Mesenchymal stem cell (in vitro differentiated cells and primary cell): ENCODE results near the gene GET4.

Experiments used
- DNase-seq: peaks from one replicate; pipeline ENCODE4 v3.0.0-alpha.2; 2013
- H2AFZ ChIP-seq: one replicate; pipeline ENCODE4 v1.6.1; 2013; ENCODE audit warnings: low read depth, mild to moderate bottlenecking, control low read depth, inconsistent platforms, low read length, moderate library complexity
- H2AK5ac ChIP-seq: 2 replicates; pipeline ENCODE4 v1.6.1; 2013; ENCODE audit warnings: low read length, moderate library complexity, mild to moderate bottlenecking, inconsistent platforms; ENCODE audit not compliant: severe bottlenecking
- H2BK120ac ChIP-seq: one replicate; pipeline ENCODE4 v1.6.1; 2013; ENCODE audit warnings: low read depth, mild to moderate bottlenecking, inconsistent platforms, low read length, moderate library complexity
- H2BK12ac ChIP-seq, 2 experiments: one replicate each; pipeline ENCODE4 v1.6.1; 2013; ENCODE audit warnings: inconsistent platforms in 2 of 2, low read length in 2 of 2, mild to moderate bottlenecking in 2 of 2, moderate library complexity in 2 of 2, control low read depth in 1 of 2
- H2BK15ac ChIP-seq: one replicate; pipeline ENCODE4 v1.6.1; 2013; ENCODE audit warnings: mild to moderate bottlenecking, low read depth, inconsistent platforms; ENCODE audit not compliant: poor library complexity, severe bottlenecking
- H2BK5ac ChIP-seq: 2 replicates; pipeline ENCODE4 v1.6.1; 2013; ENCODE audit warnings: low read depth, mild to moderate bottlenecking, low read length, control low read depth, inconsistent platforms; ENCODE audit not compliant: poor library complexity, severe bottlenecking
- H3K14ac ChIP-seq, 2 experiments: one replicate each; pipeline ENCODE4 v1.6.1; 2013; ENCODE audit warnings: inconsistent platforms in 2 of 2, low read length in 2 of 2, control low read depth in 1 of 2, mild to moderate bottlenecking in 1 of 2, moderate library complexity in 1 of 2
- H3K18ac ChIP-seq, 2 experiments: one replicate each; pipeline ENCODE4 v1.6.1; 2013; ENCODE audit warnings: inconsistent platforms in 2 of 2, low read length in 2 of 2, control low read depth in 1 of 2, low read depth in 1 of 2, mild to moderate bottlenecking in 1 of 2
- H3K23ac ChIP-seq, 2 experiments: one replicate each; pipeline ENCODE4 v1.6.1; 2013; ENCODE audit warnings: inconsistent platforms in 2 of 2, low read length in 2 of 2, mild to moderate bottlenecking in 2 of 2, moderate library complexity in 2 of 2, control low read depth in 1 of 2
- H3K27ac ChIP-seq: 2 replicates; pipeline ENCODE4 v1.5.1; 2013; ENCODE audit warnings: mild to moderate bottlenecking, moderate library complexity, low read length, control low read depth, inconsistent platforms; ENCODE audit not compliant: poor library complexity, severe bottlenecking
- H3K27me3 ChIP-seq, 2 experiments: 2 replicates each; pipeline versions ENCODE4 v1.6.1 to v1.7.0; 2013; ENCODE audit warnings: low read length in 2 of 2, mild to moderate bottlenecking in 2 of 2, moderate library complexity in 2 of 2, control low read depth in 1 of 2, inconsistent platforms in 1 of 2; ENCODE audit not compliant: control insufficient read depth in 1 of 2, insufficient read depth in 1 of 2
- H3K36me3 ChIP-seq, 2 experiments: 2 replicates each; pipeline versions ENCODE4 v1.6.1 to v1.7.0; 2013; ENCODE audit warnings: low read length in 2 of 2, control low read depth in 1 of 2, inconsistent platforms in 1 of 2, low read depth in 1 of 2, mild to moderate bottlenecking in 1 of 2; ENCODE audit not compliant: insufficient read depth in 2 of 2, control insufficient read depth in 1 of 2
- H3K4ac ChIP-seq, 2 experiments: one replicate each; pipeline ENCODE4 v1.6.1; 2013; ENCODE audit warnings: inconsistent platforms in 2 of 2, low read length in 2 of 2, mild to moderate bottlenecking in 2 of 2, moderate library complexity in 2 of 2, control low read depth in 1 of 2, low read depth in 1 of 2
- H3K4me1 ChIP-seq: 2 replicates; pipeline ENCODE4 v1.6.1; 2013; ENCODE audit warnings: low read depth, low read length, control low read depth; ENCODE audit not compliant: control insufficient read depth, insufficient read depth
- H3K4me2 ChIP-seq: 2 replicates; pipeline ENCODE4 v1.6.1; 2013; ENCODE audit warnings: low read length, mild to moderate bottlenecking, inconsistent platforms; ENCODE audit not compliant: poor library complexity, severe bottlenecking
- H3K4me3 ChIP-seq, 2 experiments: 2 replicates each; pipeline versions ENCODE4 v1.5.1 to v1.7.0; 2013; ENCODE audit warnings: low read length in 2 of 2, mild to moderate bottlenecking in 2 of 2, control low read depth in 1 of 2, low read depth in 1 of 2; ENCODE audit not compliant: insufficient read depth in 1 of 2
- H3K79me1 ChIP-seq: replicated peaks from 2 replicates; pipeline ENCODE4 v1.6.1; 2013; ENCODE audit warnings: mild to moderate bottlenecking, control low read depth, low read length, inconsistent platforms; ENCODE audit not compliant: poor library complexity, severe bottlenecking
- H3K9ac ChIP-seq: 2 replicates; pipeline ENCODE4 v1.7.0; 2013; ENCODE audit warnings: mild to moderate bottlenecking, low read length, moderate library complexity
- H3K9me3 ChIP-seq: 2 replicates; pipeline ENCODE4 v1.7.0; 2013; ENCODE audit warnings: mild to moderate bottlenecking, low read length; ENCODE audit not compliant: control insufficient read depth
- H4K8ac ChIP-seq: one replicate; pipeline ENCODE4 v1.6.1; 2013; ENCODE audit warnings: inconsistent platforms, mild to moderate bottlenecking, low read length, moderate library complexity
- H4K91ac ChIP-seq: one replicate; pipeline ENCODE4 v1.6.1; 2013; ENCODE audit warnings: mild to moderate bottlenecking, low read length, inconsistent platforms
- WGBS: methylation state at CpG from one replicate; pipeline ENCODE4 v1.1.7; 2013; ENCODE audit warnings: mixed read lengths; 5-methylcytosine and 5-hydroxymethylcytosine counted together

GET4 gene

DNA sequence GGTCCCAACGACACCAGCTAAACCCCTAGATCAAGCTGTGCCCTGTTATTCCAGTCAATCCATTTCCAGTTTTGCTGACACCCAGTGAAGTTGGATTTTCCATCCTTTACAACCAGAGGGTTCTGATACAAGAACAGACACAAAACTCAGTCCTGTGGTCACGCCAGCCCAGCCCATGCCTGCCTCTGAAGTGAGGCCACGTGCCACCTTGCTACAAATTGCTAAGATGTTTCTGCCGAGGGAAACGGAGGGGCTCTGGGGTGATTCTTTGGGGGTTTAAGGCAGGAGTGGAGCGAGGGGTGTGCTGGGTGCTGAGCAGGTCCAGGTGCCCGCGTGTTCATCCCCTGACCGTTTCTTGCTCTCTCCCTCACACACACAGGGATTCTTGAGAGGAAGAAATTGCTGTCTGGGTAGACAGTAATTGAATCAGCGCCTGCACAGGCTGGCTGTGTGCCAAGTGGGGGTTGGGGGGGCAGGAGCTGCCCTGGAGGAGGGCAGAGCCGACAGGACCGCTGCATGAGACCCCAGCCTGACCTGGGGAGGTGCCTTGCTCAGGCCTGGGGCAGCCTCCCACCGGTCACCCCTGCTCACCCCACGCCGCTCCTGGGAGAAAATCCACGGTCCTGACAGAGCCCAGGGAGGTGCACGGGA, 40.1 kb downstream of the GET4 start:
- no peak overlapping the region for H3K23ac ChIP-seq
- H2AFZ ChIP-seq, result no peak overlapping the region
- H2BK15ac ChIP-seq, result no peak overlapping the region
- no peak overlapping the region for H2BK12ac ChIP-seq
- H2AK5ac ChIP-seq, result no peak overlapping the region
- no peak overlapping the region for H3K27ac ChIP-seq
- H4K8ac ChIP-seq, result no peak overlapping the region
- H3K36me3 ChIP-seq, result no peaks in the 10 kb centered on the region
- H3K4me2 ChIP-seq, result no peak overlapping the region
- no peak overlapping the region for H4K91ac ChIP-seq
- H3K4me3 ChIP-seq, result no peak overlapping the region
- H3K79me1 ChIP-seq, result no peaks in the 10 kb centered on the region
- H3K4ac ChIP-seq, result no peak overlapping the region
- peak overlapping the region in 1 of 2 experiments; percentile 79 for H3K14ac ChIP-seq
- no peaks in the 10 kb centered on the region for H3K9me3 ChIP-seq
- H3K4me1 ChIP-seq, result peaks cover 33% of the 10 kb centered on the region
- H3K27me3 ChIP-seq, result peaks cover 37 to 41% of the 10 kb centered on the region in 2 experiments
- no peak for DNase-seq
- no peak overlapping the region for H2BK120ac ChIP-seq
- 48% methylated on average over 12 of the region's 17 CpGs for WGBS
- H3K18ac ChIP-seq, result no peak overlapping the region
- H3K9ac ChIP-seq, result no peak overlapping the region
- H2BK5ac ChIP-seq, result no peak overlapping the region

DNA sequence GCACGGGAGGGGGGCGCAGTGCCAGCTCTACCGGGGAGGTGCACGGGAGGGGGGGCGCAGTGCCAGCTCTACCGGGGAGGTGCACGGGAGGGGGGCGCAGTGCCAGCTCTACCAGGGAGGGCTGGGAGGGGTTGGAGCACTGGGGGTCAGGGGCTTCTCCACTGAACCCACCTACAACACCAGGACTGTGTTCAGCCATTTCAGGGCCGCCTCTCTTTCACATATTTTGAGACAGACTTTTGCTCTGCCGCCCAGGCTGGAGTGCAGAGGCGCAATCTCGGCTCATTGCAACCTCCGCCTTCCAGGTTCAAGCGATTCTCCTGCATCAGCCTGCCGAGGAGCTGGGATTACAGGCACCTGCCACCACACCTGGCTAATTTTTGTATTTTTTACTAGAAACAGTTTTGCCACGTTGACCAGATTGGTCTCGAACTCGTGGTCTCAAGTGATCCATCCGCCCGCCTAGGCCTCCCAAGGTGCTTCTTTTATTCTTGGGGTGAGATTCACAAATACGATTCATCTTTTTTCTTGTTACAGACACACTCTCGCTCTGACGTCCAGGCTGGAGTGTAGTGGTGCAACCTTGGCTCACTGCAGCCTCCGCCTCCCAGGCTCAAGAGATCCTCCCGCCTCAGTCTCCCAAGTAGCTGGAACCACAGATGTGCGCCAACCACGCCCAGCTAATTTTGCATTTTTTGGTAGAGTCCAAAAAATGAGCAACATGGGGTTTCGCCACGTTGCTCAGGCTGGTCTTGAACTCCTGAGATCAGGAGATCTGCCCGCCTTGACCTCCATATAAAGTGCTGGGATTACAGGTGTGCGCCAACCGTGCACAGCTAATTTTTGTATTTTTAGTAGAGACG, 41.1 kb downstream of the GET4 start:
- WGBS, result 91% methylated on average over 27 of the region's 33 CpGs
- DNase-seq, result no peak

DNA sequence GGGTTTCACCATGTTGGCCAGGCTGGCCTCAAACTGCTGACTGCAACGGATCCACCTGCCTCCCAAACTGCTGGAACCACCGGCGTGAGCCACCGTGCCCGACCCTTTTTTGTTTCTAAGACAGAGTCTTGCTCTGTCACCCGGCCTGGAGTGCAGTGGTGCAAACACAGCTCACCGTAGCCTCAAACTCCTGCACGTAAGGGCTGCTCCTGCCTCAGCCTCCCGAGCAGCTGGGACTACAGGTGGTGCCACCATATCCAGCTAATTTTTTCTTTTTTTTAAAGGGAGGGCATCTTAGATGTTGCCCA, 41.7 kb downstream of the GET4 start:
- Histone ChIP-seq H3K14ac (no peak overlapping the region), H4K91ac (no peak overlapping the region), H3K27me3 (peaks cover 41 to 46% of the 10 kb centered on the region in 2 experiments), H2BK15ac (no peak overlapping the region), H3K36me3 (no peaks in the 10 kb centered on the region), H3K4ac (no peak overlapping the region), H3K4me2 (no peak overlapping the region), H3K18ac (no peak overlapping the region), H2BK12ac (no peak overlapping the region), H2AK5ac (no peak overlapping the region), H2BK5ac (no peak overlapping the region), H3K4me1 (peaks cover 38% of the 10 kb centered on the region), H3K27ac (no peak overlapping the region), H3K9ac (no peak overlapping the region), H3K4me3 (no peak overlapping the region), H3K9me3 (no peaks in the 10 kb centered on the region), H4K8ac (no peak overlapping the region), H2AFZ (no peak overlapping the region), H3K79me1 (no peaks in the 10 kb centered on the region), H2BK120ac (no peak overlapping the region), H3K23ac (no peak overlapping the region)
- 89% methylated on average over 9 of the region's 9 CpGs for WGBS
- DNase-seq, result no peak

More for the DNA sequence above, 41.1 kb downstream of the GET4 start:
- H3K27ac ChIP-seq, result no peak overlapping the region
- no peak overlapping the region for H3K4ac ChIP-seq
- H3K36me3 ChIP-seq, result no peaks in the 10 kb centered on the region
- no peak overlapping the region for H3K23ac ChIP-seq
- H2AK5ac ChIP-seq, result no peak overlapping the region
- H3K9ac ChIP-seq, result no peak overlapping the region
- H3K18ac ChIP-seq, result no peak overlapping the region
- no peak overlapping the region for H3K4me3 ChIP-seq
- H3K4me1 ChIP-seq, result peaks cover 34% of the 10 kb centered on the region
- no peak overlapping the region for H2BK120ac ChIP-seq
- no peak overlapping the region for H2BK5ac ChIP-seq
- no peak overlapping the region for H4K8ac ChIP-seq
- H3K14ac ChIP-seq, result no peak overlapping the region
- H2AFZ ChIP-seq, result no peak overlapping the region
- H3K27me3 ChIP-seq, result peaks cover 41 to 43% of the 10 kb centered on the region in 2 experiments
- H3K4me2 ChIP-seq, result no peak overlapping the region
- no peaks in the 10 kb centered on the region for H3K9me3 ChIP-seq
- H2BK15ac ChIP-seq, result no peak overlapping the region
- no peak overlapping the region for H4K91ac ChIP-seq
- H3K79me1 ChIP-seq, result no peaks in the 10 kb centered on the region
- H2BK12ac ChIP-seq, result no peak overlapping the region

DNA sequence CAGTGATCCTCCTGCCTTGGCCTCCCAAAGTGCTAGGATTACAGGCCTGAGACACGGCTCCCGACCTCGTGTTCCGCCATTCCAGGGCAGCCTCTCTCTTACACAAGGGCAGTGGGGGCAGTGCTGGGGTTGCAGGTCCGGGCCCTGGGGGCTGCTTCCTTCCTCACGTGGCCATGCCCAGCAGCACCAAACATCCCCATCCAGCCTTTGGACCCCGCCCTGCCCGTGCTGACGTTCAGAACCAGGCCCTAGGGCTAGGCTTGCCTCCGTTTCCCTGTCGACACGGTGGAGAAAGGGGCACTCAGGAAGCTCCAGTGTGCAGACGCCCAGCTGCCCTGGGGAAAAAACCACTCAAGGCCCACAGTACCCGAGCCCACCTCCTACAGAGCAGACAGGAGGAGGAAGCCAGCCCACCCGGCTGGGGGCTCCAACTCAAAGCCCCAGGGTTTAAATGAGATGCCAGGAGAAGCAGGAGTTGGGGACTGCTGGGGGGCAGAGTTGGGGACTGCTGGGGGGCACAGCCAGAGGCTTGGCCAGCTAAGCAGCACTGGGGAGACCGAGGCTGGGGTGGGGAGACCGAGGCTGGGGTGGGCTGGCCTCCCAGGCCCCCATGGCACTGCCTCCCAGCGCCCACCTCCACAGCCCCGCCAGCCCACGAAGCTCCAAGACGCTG, 42.2 kb downstream of the GET4 start:
- H3K27ac ChIP-seq, result no peak overlapping the region
- H3K14ac ChIP-seq, result no peak overlapping the region
- no peak overlapping the region for H2AK5ac ChIP-seq
- no peaks in the 10 kb centered on the region for H3K36me3 ChIP-seq
- no peak overlapping the region for H2BK12ac ChIP-seq
- no peak for DNase-seq
- 91% methylated on average over 20 of the region's 21 CpGs for WGBS
- H3K18ac ChIP-seq, result no peak overlapping the region
- H4K8ac ChIP-seq, result no peak overlapping the region
- no peaks in the 10 kb centered on the region for H3K79me1 ChIP-seq
- no peak overlapping the region for H2BK5ac ChIP-seq
- H3K23ac ChIP-seq, result no peak overlapping the region
- H3K9ac ChIP-seq, result no peak overlapping the region
- H3K4me2 ChIP-seq, result no peak overlapping the region
- peaks cover 41 to 51% of the 10 kb centered on the region in 2 experiments for H3K27me3 ChIP-seq
- no peak overlapping the region for H2BK120ac ChIP-seq
- H2AFZ ChIP-seq, result no peak overlapping the region
- peak overlapping the region; percentile 20 for H4K91ac ChIP-seq
- no peak overlapping the region for H3K4me3 ChIP-seq
- peaks cover 43% of the 10 kb centered on the region for H3K4me1 ChIP-seq
- H3K9me3 ChIP-seq, result no peaks in the 10 kb centered on the region
- no peak overlapping the region for H2BK15ac ChIP-seq
- H3K4ac ChIP-seq, result no peak overlapping the region
